Endometrial microvascular endothelial cells (primary cell): Measurements from ENCODE around the gene PROSER2. TPM values are rescaled to one million over a fixed set of nuclear protein-coding genes. Genes with fewer than 3 reads are reported as not detected.
"Not testable (repeated sequence)": the region's sequence is repeated elsewhere in the genome, so short reads cannot be mapped to it uniquely, and the experiment has no call there.

Experiments
- in situ Hi-C: cut with HindIII; loops from 2 replicates; pipeline ENCODE4 v1.10.0; 2017; ENCODE audit warnings: low sequenced_read_pairs, low pct_unique_long_range_greater_than_20kb; ENCODE audit errors: inconsistent ontology term
- total RNA-seq: library from RNA; depleted of rRNA; stranded (reverse); fragments of >200 nt; gene quantifications from one replicate; pipeline ENCODE4 v1.2.3, GENCODE V29; 2015; ENCODE audit errors: inconsistent ontology term

The PROSER2 gene
- total RNA-seq, 1 donor from 2014 or later: 15.2 TPM

DNA sequence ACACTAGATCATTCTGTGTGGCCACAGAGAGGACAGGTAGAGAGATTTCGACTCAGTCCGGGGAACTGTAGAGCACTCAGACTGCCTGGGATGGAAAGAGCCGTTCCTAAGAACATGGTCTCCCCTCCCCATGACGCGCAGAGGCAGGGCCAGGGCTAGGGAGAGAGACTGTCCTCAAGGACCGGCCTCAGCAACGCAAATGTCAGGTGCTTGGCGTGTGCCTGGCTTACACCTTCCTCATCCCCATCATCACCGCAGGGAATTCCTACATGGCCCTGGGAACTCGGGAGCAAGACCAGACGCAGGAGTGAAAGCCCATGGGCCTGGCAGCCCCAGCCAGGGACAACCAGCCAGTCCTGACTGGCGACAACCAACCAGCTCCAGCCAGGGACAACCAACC lies 55.6 kb downstream of the PROSER2 start:
- in situ Hi-C loops: no loop called here

DNA sequence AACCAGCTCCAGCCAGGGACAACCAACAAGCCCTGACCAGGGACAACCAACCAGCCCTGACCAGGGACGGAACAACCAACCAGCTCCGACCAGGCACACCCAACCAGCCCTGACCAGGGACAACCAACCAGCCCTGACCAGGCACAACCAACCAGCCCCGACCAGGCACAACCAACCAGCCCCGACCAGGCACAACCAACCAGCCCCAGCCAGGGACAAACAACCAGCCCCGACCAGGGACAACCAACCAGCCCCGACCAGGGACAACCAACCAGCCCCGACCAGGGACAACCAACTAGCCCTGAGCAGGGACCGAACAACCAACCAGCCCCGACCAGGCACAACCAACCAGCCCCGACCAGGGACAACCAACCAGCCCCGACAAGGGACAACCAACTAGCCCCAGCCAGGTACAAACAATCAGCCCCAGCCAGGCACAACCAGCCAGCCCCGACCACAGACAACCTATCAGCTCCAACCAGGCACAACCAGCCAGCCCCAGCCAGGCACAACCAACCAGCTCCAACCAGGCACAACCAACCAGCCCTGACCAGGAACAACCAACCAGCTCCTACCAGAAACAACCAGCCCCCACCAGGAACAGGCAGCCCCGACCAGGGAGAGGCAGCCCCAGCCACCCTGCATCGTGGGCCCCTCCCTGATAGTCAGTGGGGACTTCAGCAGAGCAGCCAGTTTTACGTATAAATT lies 56.4 kb downstream of the PROSER2 start:
- in situ Hi-C loops: no loop called here

- in situ Hi-C loops: no loop called here
These were observed 57.2 kb downstream of the PROSER2 start for GRCh38 chr10:11880151-11881029.

GRCh38 chr10:11881030-11881476 lies 57.9 kb downstream of the PROSER2 start:
- in situ Hi-C loops: no loop called here

DNA sequence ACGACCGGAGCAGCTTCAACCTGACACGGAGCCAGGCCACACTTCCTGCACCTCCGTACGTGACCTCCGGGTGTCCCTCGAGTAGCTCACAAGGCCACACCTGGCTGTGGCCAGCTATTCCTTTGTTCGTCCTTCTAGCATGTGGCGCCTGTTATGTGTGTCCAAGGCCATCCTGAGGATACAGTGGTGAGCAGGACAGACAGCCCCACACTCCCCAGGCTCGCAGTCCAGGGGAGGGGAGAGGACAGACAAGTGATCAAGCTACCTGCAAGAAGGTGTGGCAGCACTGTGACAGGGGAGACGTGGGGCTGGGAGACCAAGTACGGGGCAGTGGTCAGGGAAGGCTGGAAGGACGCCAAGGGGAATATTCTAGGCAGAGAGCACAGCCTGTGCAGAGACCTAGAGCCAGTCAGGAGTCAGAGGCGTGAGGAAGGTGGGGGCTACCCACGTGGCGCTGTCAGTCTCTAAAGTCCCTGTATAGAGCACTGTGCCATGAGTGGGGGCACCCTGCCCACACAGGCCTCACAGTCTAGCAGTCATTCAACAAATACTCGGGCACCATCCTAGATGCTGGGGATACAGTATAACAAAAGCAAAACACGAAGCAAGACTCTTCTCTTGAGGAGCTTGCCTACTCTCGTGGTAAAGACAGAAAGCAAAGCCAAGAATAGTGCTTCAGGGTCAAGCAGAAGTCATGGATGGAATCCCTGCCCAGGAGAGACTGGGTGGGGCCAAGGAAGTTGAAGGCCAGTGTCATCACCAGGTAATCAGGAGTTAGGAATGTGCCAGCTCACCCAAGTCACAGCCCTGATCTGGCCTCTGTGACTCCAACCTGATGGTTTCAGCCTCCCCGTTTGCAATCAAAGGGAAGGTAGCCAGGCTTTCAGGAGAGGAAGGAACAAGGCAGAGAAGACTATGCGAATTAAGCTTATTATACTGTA lies 58.6 kb downstream of the PROSER2 start:
- in situ Hi-C loops: no loop called here

GRCh38 chr10:11882646-11883375 lies 59.7 kb downstream of the PROSER2 start:
- in situ Hi-C loops: no loop called here

- in situ Hi-C loops: no loop called here
These were observed 61.7 kb downstream of the PROSER2 start for GRCh38 chr10:11884706-11885423.

- in situ Hi-C loops: no loop called here
These were observed 62.4 kb downstream of the PROSER2 start for GRCh38 chr10:11885437-11886137.

GRCh38 chr10:11886138-11886474 lies 63.0 kb downstream of the PROSER2 start:
- in situ Hi-C loops: no loop called here

DNA sequence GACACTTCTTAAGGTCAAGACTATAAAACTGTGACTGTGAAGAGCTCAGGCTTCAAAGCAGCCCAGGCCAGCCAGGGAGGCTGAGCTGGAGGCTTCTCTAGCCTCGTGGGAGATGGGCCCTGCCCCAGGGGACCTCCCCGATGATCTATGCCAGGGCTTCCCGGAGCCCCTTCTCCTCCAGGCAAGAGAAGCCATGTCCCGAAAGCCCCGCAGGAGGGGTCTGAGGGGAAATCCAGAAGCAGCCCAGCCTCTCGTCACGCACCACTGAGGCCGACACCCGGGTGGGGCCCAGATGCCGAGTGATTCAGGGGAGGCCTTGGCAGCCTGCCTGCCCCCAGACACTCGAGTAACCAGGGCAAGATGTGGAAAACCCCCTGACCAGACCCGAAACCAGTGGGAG lies 63.7 kb downstream of the PROSER2 start:
- in situ Hi-C loops: no loop called here

DNA sequence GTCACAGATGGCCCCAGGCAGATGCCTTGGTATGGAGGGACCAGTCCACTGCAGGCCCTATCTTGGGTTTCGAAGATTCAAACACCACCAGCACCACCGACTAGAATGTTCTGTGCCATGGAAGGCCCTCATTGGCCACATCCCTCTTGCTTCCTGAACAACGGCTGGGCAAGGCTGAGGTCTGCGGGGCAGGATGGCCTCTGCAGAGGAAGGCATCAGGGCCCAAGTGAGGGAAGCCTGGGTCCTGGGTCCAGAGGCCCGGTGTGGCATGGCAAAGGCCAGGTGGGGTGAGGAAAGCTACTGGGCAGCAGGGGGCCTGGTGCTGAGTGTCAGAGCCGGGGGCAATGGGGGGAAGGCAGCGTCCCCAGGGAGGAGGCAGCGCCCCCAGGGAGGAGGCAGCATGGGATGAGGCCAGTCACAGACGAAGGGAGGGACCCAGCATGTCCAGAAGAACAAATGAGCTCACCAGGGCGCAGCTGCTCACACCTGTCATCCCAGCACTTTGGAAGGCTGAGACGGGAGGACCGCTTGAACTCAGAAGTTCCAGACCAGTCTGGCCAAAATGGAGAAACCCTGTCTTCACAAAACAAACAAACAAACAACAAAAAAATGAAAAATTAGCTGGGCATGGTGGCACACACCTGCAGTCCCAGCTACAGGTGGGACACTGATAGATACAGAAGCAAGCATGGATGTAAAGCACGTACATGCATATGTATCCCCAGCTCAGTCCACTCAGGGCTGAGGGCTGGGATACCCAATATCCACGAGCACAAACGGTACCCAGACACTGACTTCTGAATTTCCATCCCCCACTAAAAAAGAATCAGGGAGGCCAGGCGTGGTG lies 64.4 kb downstream of the PROSER2 start:
- in situ Hi-C loops: no loop called here

- in situ Hi-C loops: not testable (repeated sequence)
These were observed 66.1 kb downstream of the PROSER2 start for GRCh38 chr10:11889263-11889662.

DNA sequence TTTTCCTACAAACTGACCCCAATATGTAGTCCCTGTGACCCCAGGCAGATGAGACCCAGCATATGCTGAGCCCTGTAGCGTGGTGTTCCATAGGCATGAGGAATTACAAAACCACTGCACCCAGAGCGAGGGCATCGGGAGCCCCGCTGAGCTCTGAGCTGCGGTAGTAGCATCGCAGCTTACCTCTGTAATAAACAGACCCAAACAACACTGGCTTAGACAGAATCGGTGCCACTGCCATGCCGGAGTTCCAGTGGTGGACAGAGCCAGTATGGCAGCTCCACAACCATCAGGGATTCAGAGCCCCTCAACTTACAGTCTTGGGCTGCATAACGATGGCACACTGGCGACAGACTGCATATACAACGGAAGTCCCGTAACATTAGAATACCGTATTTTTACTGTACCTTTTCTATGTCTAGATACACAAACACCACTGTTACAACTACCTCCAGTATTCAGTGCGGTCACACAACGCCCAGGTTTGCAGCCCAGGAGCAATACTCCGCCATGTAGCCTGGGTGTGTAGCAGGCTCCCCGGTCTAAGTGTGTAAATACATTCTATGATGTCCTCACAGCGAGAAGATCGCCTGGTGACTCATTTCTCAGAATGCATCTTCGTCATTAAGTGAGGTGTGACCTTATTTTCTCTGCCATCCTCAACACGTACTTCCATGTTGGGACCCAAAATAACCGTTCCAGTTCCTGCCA lies 68.8 kb downstream of the PROSER2 start:
- in situ Hi-C loops: no loop called here

DNA sequence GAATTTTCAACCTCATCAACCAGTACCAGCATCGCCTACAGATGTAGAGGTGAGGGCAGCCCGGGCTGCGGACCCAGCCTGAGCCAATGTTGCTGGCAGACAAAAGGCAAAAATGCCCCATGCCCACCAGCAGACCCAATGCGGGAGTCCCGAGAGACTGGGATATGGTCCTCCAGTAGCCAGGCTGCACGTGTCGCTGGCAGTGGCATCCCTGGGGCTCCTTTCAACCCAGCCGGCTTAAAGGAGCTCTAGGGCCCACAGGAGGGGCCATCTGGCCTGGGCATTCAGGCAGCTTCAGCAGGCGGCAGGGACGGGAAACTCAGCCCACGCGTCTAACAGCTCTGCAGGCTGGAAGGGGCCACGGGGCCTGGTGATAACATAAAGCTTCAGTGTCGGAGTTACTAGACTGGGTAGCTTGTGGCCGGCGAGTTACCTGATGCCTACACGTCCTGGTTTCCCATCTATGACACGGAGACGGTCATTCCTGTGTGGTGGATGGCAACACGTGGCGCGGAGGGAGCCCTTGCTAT lies 70.7 kb downstream of the PROSER2 start:
- in situ Hi-C loops: no loop called here

DNA sequence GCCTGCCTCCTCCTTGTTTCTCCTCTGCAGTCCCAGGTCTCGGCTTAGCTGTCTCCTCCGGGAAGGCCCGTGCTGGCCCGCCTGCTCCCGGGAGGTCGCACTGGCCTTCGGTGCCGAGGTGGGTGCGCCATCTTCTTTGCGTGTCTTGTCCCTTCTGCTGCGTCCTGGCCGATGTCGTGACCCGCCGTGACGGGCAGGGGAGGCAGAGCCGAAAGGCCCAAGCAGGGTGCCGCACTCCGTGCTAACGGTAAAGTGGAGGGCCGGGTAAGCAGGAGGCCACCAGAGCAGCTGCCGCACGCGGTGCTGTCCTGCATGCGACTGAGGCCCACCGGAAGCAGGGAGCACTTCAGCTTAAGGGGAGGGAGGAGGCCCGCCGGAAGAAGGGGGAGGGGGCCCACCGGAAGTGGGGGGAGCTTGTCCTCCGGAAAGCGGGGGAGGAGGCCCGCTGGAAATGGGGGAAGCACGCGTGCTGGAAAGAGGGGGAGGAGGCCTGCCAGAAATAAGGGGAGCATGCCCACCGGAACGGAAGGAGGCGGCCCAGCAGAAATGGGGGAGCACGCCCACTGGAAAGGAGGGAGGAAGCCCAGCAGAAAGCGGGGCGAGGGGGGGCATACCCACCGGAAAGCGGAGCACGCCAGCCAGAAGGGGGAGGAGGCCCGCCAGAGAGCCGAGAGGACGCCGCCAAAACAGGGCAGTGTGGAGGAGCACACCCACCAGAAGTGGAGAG lies 71.4 kb downstream of the PROSER2 start:
- in situ Hi-C loops: no loop called here
